ENCODE results near the gene TTLL6. TPM values are rescaled to one million over a fixed set of nuclear protein-coding genes. Genes with fewer than 3 reads are reported as not detected.

TTLL6 gene
- polyA plus RNA-seq, 1 experiment: not detected

DNA sequence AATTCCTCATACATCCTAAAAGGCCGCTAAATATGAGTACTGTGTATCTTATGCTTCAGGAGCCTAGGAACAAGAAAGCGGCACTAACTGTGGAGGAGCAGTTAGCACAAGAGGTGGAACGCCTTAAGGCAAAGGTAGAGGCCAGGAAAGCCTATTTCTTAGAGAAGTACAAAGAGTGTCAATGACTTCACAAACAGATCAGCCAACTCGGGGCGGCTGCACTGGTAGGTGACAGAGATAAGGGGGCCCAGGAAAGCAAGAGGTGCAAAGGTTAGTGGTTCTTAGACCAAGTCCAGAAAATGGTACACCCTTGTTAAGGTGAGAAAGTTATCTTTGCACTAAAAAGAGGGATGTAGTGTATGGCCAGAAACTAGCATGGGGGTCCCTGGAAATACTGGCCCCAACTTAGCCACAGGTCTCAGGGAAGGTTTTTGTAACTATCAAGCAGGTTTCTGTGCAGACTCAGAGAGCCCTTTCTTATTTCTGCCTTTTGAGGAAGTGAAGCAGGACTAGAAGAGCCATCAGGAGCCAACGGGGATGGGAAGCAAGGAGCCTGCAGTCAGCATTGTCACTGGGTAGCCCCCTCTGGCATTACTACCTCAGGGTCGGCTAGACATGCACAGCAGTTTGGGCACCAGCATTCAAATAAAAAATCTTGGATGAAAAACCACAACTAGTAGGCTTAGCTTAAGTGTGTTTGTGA lies 37.9 kb upstream of the TTLL6 start:
- peaks cover 10% of the 10 kb centered on the region for H3K36me3 ChIP-seq (ENCODE audit: control insufficient read depth, insufficient read depth, low read length)
- CTCF ChIA-PET: interaction anchor here (1.3 kb wide), 1 partner anchor 53 kb away, joined by 4 read pairs; no protein-coding TSS in a partner anchor
- POLR2A ChIA-PET: no interaction called here

DNA sequence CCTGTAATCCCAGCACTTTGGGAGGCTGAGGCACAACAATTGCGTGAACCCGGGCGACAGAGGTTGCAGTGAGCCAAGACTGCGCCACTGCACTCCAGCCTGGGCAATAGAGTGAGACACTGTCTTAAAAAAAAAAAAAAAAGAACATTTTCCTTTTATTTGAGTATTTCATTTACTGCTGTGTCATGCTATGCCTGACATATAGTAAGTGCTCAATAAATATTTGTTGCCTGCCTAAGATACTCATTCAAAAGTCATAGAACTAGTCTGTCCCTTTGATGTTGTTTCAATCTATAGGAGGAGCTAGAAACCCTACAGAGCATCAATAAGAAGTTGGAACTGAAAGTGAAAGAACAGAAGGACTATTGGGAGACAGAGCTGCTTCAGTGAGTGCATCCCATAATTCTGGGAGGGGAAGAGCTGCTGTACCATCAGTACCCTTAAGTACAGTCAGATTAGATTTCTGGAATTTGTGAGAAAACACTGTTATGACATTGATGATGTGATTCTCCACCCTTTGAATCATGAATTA lies 33.8 kb upstream of the TTLL6 start:
- POLR2A ChIA-PET: interaction anchor here (0.6 kb wide), 1 partner anchor 144 kb away, joined by 3 read pairs; no protein-coding TSS in a partner anchor
- CTCF ChIA-PET: interaction anchor here (1.0 to 1.4 kb wide), 3 partner anchors 12 to 179 kb away, joined by 3 read pairs; no protein-coding TSS in a partner anchor
- no peaks in the 10 kb centered on the region for H3K27me3 ChIP-seq (ENCODE audit: control insufficient read depth, insufficient read depth, low read length)
- H3K4me3 ChIP-seq (ENCODE audit: low read depth, low read length): no peak overlapping the region
- TF ChIP-seq, protein P1, sequence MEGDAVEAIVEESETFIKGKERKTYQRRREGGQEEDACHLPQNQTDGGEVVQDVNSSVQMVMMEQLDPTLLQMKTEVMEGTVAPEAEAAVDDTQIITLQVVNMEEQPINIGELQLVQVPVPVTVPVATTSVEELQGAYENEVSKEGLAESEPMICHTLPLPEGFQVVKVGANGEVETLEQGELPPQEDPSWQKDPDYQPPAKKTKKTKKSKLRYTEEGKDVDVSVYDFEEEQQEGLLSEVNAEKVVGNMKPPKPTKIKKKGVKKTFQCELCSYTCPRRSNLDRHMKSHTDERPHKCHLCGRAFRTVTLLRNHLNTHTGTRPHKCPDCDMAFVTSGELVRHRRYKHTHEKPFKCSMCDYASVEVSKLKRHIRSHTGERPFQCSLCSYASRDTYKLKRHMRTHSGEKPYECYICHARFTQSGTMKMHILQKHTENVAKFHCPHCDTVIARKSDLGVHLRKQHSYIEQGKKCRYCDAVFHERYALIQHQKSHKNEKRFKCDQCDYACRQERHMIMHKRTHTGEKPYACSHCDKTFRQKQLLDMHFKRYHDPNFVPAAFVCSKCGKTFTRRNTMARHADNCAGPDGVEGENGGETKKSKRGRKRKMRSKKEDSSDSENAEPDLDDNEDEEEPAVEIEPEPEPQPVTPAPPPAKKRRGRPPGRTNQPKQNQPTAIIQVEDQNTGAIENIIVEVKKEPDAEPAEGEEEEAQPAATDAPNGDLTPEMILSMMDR (IDR thresholded peaks at IDR 0.05; ENCODE audit: insufficient read depth, low read depth, low read length): no peak
- H3K36me3 ChIP-seq (ENCODE audit: control insufficient read depth, insufficient read depth, low read length): peaks cover 10% of the 10 kb centered on the region
- no peak for DNase-seq (ENCODE audit: low read depth)

More for the DNA sequence above, 37.9 kb upstream of the TTLL6 start:
- DNase-seq (ENCODE audit: low read depth): no peak
- TF ChIP-seq, protein P1 (IDR thresholded peaks at IDR 0.05; ENCODE audit: insufficient read depth, low read depth, low read length): no peak
- no peaks in the 10 kb centered on the region for H3K27me3 ChIP-seq (ENCODE audit: control insufficient read depth, insufficient read depth, low read length)
- H3K4me3 ChIP-seq (ENCODE audit: low read depth, low read length): no peak overlapping the region

DNA sequence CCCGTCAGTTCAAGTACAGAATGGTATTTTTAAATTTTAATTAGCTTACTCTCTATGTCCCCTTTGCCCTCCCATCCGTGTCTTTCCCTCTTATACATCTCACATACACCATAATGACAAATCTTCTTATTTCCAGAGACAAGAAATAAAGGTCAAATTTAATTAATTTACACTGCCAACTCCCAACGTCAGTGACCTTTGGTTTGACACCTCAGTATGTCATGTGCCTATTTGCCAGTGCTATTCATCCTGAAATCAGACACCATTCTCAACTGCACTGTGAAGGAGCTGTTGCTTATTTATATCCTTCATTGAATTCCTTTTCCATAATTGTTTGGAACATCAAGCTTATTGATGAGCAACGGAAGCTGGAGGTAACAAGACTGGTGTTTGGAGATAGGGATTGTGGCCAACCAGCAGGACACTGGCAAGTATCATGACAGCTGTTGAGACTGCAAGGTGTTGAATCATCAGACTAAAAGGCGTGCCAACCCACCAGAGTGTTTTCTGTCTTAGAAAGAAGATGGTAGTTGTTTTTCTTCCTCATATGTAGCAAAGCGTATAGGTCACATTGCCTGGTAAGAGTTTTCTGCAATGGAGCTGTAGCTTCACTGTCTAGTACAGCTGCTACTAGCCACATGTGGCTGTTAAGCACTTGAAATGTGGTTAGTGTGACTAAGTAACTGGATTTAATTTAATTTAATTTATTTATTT lies 26.3 kb upstream of the TTLL6 start:
- H3K27me3 ChIP-seq (ENCODE audit: control insufficient read depth, insufficient read depth, low read length): no peaks in the 10 kb centered on the region
- peaks cover 3% of the 10 kb centered on the region for H3K36me3 ChIP-seq (ENCODE audit: control insufficient read depth, insufficient read depth, low read length)
- TF ChIP-seq, protein P1 (IDR thresholded peaks at IDR 0.05; ENCODE audit: insufficient read depth, low read depth, low read length): no peak
- DNase-seq (ENCODE audit: low read depth): no peak
- H3K4me3 ChIP-seq (ENCODE audit: low read depth, low read length): no peak overlapping the region
- CTCF ChIA-PET: interaction anchor here (0.6 to 1.9 kb wide), 8 partner anchors 9 to 41 kb away, joined by 3 to 7 read pairs (median 4); partner anchors contain the start of gene TTLL6
- POLR2A ChIA-PET: no interaction called here

DNA sequence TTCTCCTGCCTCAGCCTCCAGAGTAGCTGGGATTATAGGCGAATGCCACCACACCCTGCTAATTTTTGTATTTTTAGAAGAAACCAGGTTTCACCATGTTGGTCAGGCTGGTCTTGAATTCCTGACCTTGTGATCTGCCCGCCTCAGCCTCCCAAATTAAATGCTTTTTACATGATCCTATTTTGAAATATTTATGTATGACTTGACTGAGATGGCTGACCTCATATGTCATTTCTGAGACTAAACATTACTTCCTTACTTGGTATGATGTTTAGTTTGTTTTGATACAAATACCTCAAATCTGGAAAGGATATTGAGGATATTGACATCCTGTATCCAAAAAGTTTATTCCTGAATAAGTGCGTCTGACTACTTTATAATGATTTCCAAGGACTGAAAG lies 25.7 kb upstream of the TTLL6 start:
- POLR2A ChIA-PET: no interaction called here

More for the DNA sequence above, 25.7 kb upstream of the TTLL6 start:
- no peak for DNase-seq (ENCODE audit: low read depth)
- CTCF ChIA-PET: interaction anchor here (1.0 to 1.9 kb wide), 6 partner anchors 10 to 42 kb away, joined by 3 to 7 read pairs (median 4); partner anchors contain the start of gene TTLL6
- TF ChIP-seq, protein P1 (IDR thresholded peaks at IDR 0.05; ENCODE audit: insufficient read depth, low read depth, low read length): no peak
- H3K4me3 ChIP-seq (ENCODE audit: low read depth, low read length): no peak overlapping the region
- H3K36me3 ChIP-seq (ENCODE audit: control insufficient read depth, insufficient read depth, low read length): peaks cover 3% of the 10 kb centered on the region
- no peaks in the 10 kb centered on the region for H3K27me3 ChIP-seq (ENCODE audit: control insufficient read depth, insufficient read depth, low read length)
